Left ventricle myocardium inferior (tissue), 1 donor: ENCODE measurements around the gene UHRF1. TPM values are rescaled to one million over a fixed set of nuclear protein-coding genes. Genes with fewer than 3 reads are reported as not detected.
A peak's percentile ranks its signal among the peaks of the same experiment; 100 is the strongest.
"Not testable (repeated sequence)": the region's sequence is repeated elsewhere in the genome, so short reads cannot be mapped to it uniquely, and the experiment has no call there.

Source experiments
- DNase-seq: peaks from one replicate; pipeline ENCODE4 v3.0.0-alpha.2; 2020
- H3K27ac ChIP-seq: fragments of 200-600 bp; replicated peaks from 2 replicates; pipeline ENCODE4 v1.8.0; 2021
- H3K27me3 ChIP-seq: fragments of 200-600 bp; 2 replicates; pipeline ENCODE4 v1.8.0; 2021; ENCODE audit warnings: low read depth
- H3K36me3 ChIP-seq: fragments of 200-600 bp; 2 replicates; pipeline ENCODE4 v1.8.0; 2021
- H3K4me1 ChIP-seq: fragments of 200-600 bp; 2 replicates; pipeline ENCODE4 v1.8.0; 2021
- H3K4me3 ChIP-seq: fragments of 200-600 bp; 2 replicates; pipeline ENCODE4 v1.8.0; 2021; ENCODE audit warnings: mild to moderate bottlenecking, moderate library complexity
- H3K9me3 ChIP-seq: fragments of 200-600 bp; replicated peaks from 2 replicates; pipeline ENCODE4 v1.8.0; 2021
- CTCF ChIP-seq: fragments of 200-600 bp; IDR thresholded peaks from 2 replicates; pipeline ENCODE4 v1.8.0; 2021; ENCODE audit warnings: antibody characterized with exemption, mild to moderate bottlenecking, borderline replicate concordance
- intact Hi-C: fragments of 100-400 bp; cut with micrococcal nuclease; formaldehyde crosslinking; loops from one replicate; pipeline ENCODE4 v1.11.0; 2022
- total RNA-seq: library from RNA; stranded (reverse); fragmentation: NEBNext Ultra II Directional; extraction: Animal tissue kit (Norgen Biotek cat#: 25700); gene quantifications from one replicate; pipeline ENCODE4 v1.2.1, GENCODE V29; 2021
- donor health status: DM: no; HTN: yes; CAD: no; lungs with severe emphysema.

The UHRF1 gene
- total RNA-seq, 1 donor from 2014 or later = 1.3 TPM

- DNase-seq = peak; percentile 44
- Histone ChIP-seq H3K36me3 (no peaks in the 10 kb centered on the region), H3K4me1 (no peaks in the 10 kb centered on the region), H3K27ac (peak overlapping the region; percentile 81), H3K4me3 (no peak overlapping the region), H3K27me3 (peaks cover 18% of the 10 kb centered on the region), H3K9me3 (no peaks in the 10 kb centered on the region)
- no peak for TF ChIP-seq CTCF
- intact Hi-C loops = no loop called here
These were observed 30.8 kb upstream of the UHRF1 start for GRCh38 chr19:4878491-4878968.

DNA sequence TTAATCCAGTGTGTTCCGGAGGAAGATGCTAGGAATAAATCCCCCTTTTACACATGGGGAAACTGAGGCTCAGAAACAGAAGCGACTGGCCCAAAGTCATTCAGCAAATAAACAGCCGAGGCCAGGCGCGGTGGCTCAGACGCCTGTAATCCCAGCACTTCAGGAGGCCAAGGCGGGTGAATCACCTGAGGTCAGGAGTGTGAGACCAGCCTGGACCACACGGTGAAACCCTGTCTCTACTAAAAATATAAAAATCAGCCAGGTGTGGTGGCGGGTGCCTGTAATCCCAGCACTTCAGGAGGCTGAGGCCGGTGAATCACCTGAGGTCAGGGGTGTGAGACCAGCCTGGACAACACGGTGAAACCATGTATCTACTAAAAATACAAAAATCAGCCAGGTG lies 30.3 kb upstream of the UHRF1 start:
- H3K27ac ChIP-seq = peak overlapping the region; percentile 81
- intact Hi-C loops = no loop called here

DNA sequence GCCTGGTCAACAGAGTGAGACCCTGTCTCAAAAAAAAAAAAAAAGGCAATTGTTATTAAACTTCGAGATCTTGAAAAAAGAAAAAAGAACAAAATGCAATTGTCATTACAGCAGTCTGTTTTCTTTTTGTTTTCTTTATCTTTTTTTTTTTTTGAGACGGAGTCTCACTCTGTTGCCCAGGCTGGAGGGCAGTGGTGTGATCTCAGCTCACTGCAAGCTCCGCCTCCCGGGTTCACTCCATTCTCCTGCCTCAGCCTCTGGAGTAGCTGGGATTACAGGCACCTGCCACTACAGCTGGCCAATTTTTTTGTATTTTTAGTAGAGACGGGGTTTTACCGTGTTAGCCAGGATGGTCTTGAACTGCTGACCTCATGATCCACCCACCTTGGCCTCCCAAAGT lies 26.4 kb upstream of the UHRF1 start:
- H3K4me3 ChIP-seq, H3K9me3 ChIP-seq, H3K36me3 ChIP-seq, intact Hi-C loops, H3K4me1 ChIP-seq, DNase-seq, H3K27ac ChIP-seq: not testable (repeated sequence)
- peaks cover 12% of the 10 kb centered on the region for H3K27me3 ChIP-seq

More for the DNA sequence above, 30.3 kb upstream of the UHRF1 start:
- Histone ChIP-seq H3K4me1 (no peaks in the 10 kb centered on the region), H3K4me3 (no peak overlapping the region), H3K27me3 (peaks cover 18% of the 10 kb centered on the region), H3K36me3 (no peaks in the 10 kb centered on the region), H3K9me3 (no peaks in the 10 kb centered on the region)
- no peak for TF ChIP-seq CTCF
- no peak for DNase-seq

- H3K27me3 ChIP-seq, H3K4me3 ChIP-seq, H3K4me1 ChIP-seq, H3K36me3 ChIP-seq, intact Hi-C loops, H3K27ac ChIP-seq, H3K9me3 ChIP-seq, DNase-seq: not testable (repeated sequence)
These were observed 24.3 kb upstream of the UHRF1 start for GRCh38 chr19:4884993-4885392.

- DNase-seq, intact Hi-C loops: not testable (repeated sequence)
These were observed 21.5 kb upstream of the UHRF1 start for GRCh38 chr19:4887803-4888202.

GRCh38 chr19:4889034-4889815 lies 20.1 kb upstream of the UHRF1 start:
- Histone ChIP-seq H3K27ac (no peak overlapping the region), H3K4me3 (no peak overlapping the region), H3K36me3 (no peaks in the 10 kb centered on the region), H3K9me3 (no peaks in the 10 kb centered on the region), H3K27me3 (peaks cover 20% of the 10 kb centered on the region), H3K4me1 (peaks cover 9% of the 10 kb centered on the region)
- DNase-seq = no peak
- intact Hi-C loops = no loop called here
- no peak for TF ChIP-seq CTCF

More at GRCh38 chr19:4887803-4888202, 21.5 kb upstream of the UHRF1 start:
- H3K9me3 ChIP-seq, H3K27ac ChIP-seq, H3K4me1 ChIP-seq, H3K36me3 ChIP-seq, H3K4me3 ChIP-seq: not testable (repeated sequence)
- peaks cover 20% of the 10 kb centered on the region for H3K27me3 ChIP-seq

DNA sequence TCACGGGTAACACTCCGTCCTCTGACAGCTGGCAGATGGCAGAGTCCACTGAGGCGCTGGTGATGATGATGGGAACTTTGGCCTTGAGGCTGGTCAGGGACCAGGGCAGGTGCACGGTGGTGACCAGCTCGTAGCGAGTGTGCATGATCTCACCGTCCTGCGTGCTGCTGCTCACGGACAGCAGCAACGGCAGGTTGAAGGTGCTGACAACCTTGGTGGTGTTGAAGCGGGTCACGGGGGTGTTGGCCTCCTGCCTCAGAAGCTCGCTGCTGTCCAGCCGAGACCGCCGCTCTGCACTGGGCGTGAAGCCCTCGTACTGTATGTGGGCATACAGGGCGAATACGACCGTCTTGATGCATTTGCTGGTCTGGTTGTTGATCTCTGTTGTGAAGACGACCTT lies 18.2 kb upstream of the UHRF1 start:
- Histone ChIP-seq H3K4me3 (no peak overlapping the region), H3K27me3 (peaks cover 20% of the 10 kb centered on the region), H3K36me3 (no peaks in the 10 kb centered on the region), H3K27ac (no peak overlapping the region), H3K9me3 (no peaks in the 10 kb centered on the region), H3K4me1 (peaks cover 18% of the 10 kb centered on the region)
- DNase-seq = peak; percentile 58
- intact Hi-C loops = no loop called here
- TF ChIP-seq CTCF = no peak

DNA sequence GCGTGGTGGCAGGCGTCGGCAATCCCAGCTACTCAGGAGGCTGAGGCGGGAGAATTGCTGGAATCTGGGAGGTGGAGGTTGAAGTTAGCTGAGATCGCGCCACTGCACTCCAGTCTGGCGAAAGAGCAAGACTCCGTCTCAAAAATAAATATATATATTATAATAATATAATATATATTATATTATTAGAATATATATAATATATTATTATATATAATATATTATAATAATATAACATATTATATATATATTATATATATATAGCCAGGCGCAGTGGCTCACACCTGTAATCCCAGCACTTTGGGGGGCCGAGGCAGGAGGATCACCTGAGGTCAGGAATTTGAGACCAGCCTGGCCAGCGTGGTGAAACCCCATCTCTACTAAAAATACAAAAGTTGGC lies 16.3 kb upstream of the UHRF1 start:
- H3K9me3 ChIP-seq, intact Hi-C loops, H3K4me3 ChIP-seq, H3K36me3 ChIP-seq, DNase-seq, H3K27ac ChIP-seq: not testable (repeated sequence)
- peaks cover 18% of the 10 kb centered on the region for H3K4me1 ChIP-seq
- H3K27me3 ChIP-seq = peaks cover 20% of the 10 kb centered on the region
